Stimulated activated naive CD8-positive, alpha-beta T cell treated with anti-CD3 and anti-CD28 coated beads, Interleukin-15, amount 100 ng/mL, for 72 hours (primary cell): ENCODE results near the gene LMF1.

Experiments used
- ATAC-seq: fragments of 150-1000 bp; cut with Tn5 transposase; 2 replicates; pipeline ENCODE4 v1.10.0; 2021; ENCODE audit warnings: mild to moderate bottlenecking, moderate library complexity
- DNase-seq, 2 donors: peaks; one replicate each; pipeline ENCODE4 v3.0.0; 2021 to 2022
- H3K27ac Mint-ChIP-seq, 2 donors: one replicate each; pipeline ENCODE4 v1.8.0; 2022; ENCODE audit warnings: mild to moderate bottlenecking in 2 of 2, mixed read lengths in 2 of 2, moderate library complexity in 2 of 2
- H3K27me3 Mint-ChIP-seq: one replicate; pipeline ENCODE4 v1.8.0; 2022; ENCODE audit warnings: mixed read lengths
- H3K4me1 Mint-ChIP-seq: one replicate; pipeline ENCODE4 v1.8.0; 2022; ENCODE audit warnings: mild to moderate bottlenecking, mixed read lengths
- H3K4me3 Mint-ChIP-seq, 2 donors: one replicate each; pipeline ENCODE4 v1.8.0; 2022; ENCODE audit warnings: mild to moderate bottlenecking in 2 of 2, mixed read lengths in 2 of 2, moderate library complexity in 1 of 2
- H3K9me3 Mint-ChIP-seq, 2 donors: one replicate each; pipeline ENCODE4 v1.8.0; 2022; ENCODE audit warnings: mixed read lengths in 2 of 2

Gene LMF1

DNA sequence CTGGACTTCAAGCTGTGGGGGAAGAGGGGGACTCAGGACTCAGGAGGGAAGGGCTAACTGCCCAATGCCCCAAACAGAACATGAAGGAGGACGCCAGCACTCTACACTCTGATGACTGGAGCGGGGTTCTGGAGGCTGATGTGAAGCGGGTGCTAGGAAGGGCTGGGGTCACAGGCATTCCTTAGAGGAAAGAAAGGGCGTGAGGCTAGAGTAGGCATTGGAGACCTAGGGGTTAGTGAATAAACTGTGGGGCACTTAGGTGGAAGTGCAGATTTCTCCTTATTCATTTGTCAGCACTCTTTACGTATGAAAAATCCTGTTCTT lies 760 bp upstream of the LMF1 start:
- H3K27ac Mint-ChIP-seq: no peak overlapping the region
- ATAC-seq (no peak), DNase-seq (no peak)
- H3K4me3 Mint-ChIP-seq: peak overlapping the region; percentile 17 to 19
- no peaks in the 10 kb centered on the region for H3K27me3 Mint-ChIP-seq
- H3K4me1 Mint-ChIP-seq: peaks cover 29% of the 10 kb centered on the region
- no peaks in the 10 kb centered on the region for H3K9me3 Mint-ChIP-seq

DNA sequence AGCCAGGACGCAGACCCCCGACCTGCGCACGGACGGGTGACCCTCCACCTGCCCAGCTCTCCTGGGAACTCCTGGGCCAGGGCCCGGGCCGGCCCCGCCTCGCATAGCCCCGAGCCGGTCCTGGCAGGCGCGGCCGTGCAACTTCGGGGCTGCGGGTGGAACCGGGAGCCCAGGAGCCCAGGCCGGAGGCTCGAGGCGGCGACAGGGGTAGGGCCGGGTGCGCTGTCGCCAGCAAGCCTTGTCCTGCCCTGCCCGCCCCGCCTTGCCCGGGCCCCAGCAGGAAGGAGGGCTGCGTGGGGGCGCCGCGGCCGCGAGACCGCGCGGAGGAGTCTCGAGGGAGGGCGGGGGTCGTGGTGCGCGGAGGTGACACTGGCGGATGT lies 408 bp downstream of the LMF1 start:
- Mint-ChIP-seq H3K27ac (peak overlapping the region in 1 of 2 donors; percentile 74), H3K27me3 (no peaks in the 10 kb centered on the region), H3K4me1 (peaks cover 26% of the 10 kb centered on the region), H3K9me3 (peaks cover 0 to 8% of the 10 kb centered on the region in 2 donors), H3K4me3 (peak overlapping the region; percentile 79 to 84)
- DNase-seq: no peak
- ATAC-seq: peak; percentile 70

DNA sequence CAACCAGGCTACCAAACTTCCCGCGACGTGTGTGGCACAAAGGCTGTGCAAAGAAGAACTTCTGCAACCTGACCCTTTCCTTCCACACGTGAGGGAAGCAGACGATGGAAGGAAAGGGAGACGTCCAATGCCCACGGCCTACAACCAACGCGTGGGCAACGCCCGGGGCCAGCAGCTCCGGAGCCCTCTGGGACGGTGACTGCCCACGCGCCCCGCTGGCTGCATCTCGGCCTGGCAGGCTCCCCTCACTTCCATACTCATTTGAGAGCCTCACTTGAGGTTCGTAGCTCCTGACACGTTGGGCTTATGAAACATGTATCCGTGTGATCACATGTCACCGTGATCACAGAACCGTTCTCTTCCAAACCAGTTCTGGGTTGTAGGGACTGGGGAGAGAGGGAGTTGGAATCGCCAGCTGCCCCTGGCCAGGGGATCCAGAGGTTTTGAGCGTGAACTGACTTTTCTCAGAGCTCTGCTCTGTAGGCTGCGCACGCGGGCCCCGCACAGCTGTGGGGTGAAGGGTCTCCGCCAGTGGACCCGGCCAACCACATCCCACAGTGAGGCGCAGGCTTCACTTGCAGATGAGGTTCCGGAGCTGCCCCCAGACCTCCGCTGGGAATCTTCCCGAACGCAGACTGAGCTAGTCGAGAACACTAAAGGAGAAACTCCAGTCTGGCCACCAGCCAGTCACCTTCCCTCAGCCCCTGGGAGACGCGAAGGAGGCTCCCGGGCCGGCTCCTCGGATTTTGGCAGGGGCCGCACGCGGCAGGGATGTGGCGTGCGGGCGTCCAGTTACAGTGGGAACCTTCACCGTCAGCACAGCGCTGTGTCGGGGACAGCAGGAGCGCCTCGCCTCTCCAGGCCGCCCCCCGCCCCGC lies 1.0 kb downstream of the LMF1 start:
- peaks cover 0 to 13% of the 10 kb centered on the region in 2 donors for H3K9me3 Mint-ChIP-seq
- peak; percentile 28 for ATAC-seq
- DNase-seq: no peak
- H3K4me3 Mint-ChIP-seq: peak overlapping the region; percentile 79 to 84
- H3K27me3 Mint-ChIP-seq: no peaks in the 10 kb centered on the region
- peak overlapping the region in 1 of 2 donors; percentile 85 for H3K27ac Mint-ChIP-seq
- peaks cover 32% of the 10 kb centered on the region for H3K4me1 Mint-ChIP-seq

DNA sequence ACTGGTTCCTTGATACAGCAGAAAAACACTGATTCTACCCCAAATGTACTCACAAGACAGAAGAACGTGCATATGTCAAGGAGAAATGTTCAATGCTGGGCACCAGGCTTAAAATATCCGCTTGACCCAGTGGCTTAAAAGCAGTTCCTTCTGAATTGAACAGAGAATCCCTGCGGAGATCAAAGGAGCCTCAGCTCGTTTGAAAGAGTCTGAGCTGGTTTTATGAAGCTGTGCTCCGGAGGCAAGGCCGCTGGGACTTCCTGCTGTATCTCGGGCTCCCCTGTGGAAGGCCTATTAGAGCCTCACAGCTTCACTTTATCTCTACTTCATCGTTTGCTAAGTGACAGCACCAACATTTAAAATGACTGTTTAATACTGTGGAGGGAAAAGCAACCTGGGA lies 2.2 kb downstream of the LMF1 start:
- H3K4me1 Mint-ChIP-seq: peaks cover 43% of the 10 kb centered on the region
- DNase-seq: no peak

DNA sequence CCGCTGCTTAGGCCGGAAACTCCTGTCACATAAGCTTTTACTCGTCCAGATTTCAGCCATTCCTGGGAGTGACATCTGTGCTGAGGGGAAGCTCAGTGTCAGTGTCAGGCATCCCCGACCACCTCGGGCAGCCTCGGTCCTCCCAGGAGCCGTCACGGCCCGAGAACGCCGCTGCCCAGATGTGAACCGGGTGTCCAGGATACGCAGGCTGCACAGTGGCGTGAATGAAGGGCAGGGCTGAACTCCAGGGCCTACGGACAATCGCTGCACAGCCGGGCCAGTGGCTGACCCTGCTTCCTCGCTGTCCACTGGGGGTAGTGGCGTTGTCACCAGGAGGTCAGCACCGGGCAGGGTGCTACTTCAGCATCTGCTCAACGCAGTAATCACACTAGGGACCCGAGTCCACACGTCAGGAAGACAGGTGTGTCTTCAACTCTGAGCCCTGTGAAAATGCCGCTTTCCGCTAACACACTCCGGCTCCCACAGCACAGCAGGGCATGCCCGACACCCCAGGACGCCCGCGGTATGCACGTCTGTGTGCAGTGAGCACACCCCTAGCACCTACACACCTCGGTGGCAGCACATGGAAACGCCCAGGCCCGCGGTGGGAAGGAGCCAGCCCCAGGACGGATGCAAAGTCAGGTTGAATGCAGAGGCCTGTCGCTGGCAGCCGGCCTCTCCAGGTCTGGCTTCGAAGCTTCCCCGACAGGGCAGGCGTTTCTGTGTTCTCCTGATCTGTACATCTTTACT lies 3.1 kb downstream of the LMF1 start:
- no peak for ATAC-seq
- no peak for DNase-seq
- H3K27me3 Mint-ChIP-seq: no peaks in the 10 kb centered on the region
- no peak overlapping the region for H3K4me3 Mint-ChIP-seq
- peak overlapping the region in 1 of 2 donors; percentile 51 for H3K27ac Mint-ChIP-seq
- peaks cover 47% of the 10 kb centered on the region for H3K4me1 Mint-ChIP-seq
- H3K9me3 Mint-ChIP-seq: peaks cover 0 to 13% of the 10 kb centered on the region in 2 donors

More for the DNA sequence above, 2.2 kb downstream of the LMF1 start:
- peak overlapping the region in 1 of 2 donors; percentile 73 for H3K4me3 Mint-ChIP-seq
- ATAC-seq: no peak
- H3K27me3 Mint-ChIP-seq: no peaks in the 10 kb centered on the region
- peak overlapping the region in 1 of 2 donors; percentile 19 for H3K27ac Mint-ChIP-seq
- peaks cover 0 to 13% of the 10 kb centered on the region in 2 donors for H3K9me3 Mint-ChIP-seq

DNA sequence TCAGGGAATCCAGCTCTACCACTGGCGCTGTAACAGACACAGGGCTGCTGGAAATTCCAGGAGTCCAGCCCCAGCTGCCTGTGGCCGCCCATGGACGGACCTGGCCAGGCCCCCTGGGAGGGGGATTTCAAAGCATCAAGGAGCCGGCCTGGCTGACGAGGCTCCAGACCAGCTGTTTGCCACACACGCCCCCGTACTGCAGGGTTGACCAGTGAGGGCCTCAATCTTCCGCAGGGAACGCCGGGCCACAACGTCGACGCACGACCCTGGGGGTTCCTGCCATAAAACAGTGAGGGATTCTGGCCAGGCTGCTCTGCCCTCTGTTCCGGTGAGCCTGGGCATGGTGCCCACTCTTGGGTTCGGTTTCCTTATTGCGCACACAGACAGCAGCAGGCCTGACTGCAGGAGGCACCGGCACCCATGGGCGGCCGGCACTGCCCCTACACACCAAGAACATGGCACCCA lies 3.7 kb downstream of the LMF1 start:
- Mint-ChIP-seq H3K27me3 (no peaks in the 10 kb centered on the region), H3K9me3 (peaks cover 0 to 13% of the 10 kb centered on the region in 2 donors), H3K4me3 (no peak overlapping the region), H3K27ac (no peak overlapping the region), H3K4me1 (peaks cover 47% of the 10 kb centered on the region)
- ATAC-seq (no peak), DNase-seq (no peak)

DNA sequence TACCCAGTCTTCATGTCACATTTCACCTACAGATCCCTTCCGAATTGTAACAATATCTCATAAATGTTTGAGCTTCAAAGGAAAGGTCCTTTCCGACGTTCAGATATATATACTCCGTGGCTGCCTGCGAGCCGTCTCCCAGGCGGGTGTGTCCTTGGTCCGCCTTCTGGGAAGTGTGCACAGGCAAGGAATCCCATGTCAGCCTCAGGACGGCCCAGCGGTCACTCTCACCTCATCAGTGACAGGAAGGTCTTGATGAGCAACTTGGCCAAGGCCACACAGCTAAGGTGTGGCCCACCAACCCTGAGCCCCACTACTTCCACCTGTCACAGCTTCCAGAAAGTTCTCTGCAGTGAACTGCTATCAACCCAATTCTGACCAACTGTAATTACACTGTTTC lies 4.3 kb downstream of the LMF1 start:
- DNase-seq (no peak), ATAC-seq (no peak)
- H3K4me1 Mint-ChIP-seq: peaks cover 47% of the 10 kb centered on the region
- peaks cover 0 to 13% of the 10 kb centered on the region in 2 donors for H3K9me3 Mint-ChIP-seq
- H3K4me3 Mint-ChIP-seq: no peak overlapping the region
- no peak overlapping the region for H3K27ac Mint-ChIP-seq
- H3K27me3 Mint-ChIP-seq: no peaks in the 10 kb centered on the region

DNA sequence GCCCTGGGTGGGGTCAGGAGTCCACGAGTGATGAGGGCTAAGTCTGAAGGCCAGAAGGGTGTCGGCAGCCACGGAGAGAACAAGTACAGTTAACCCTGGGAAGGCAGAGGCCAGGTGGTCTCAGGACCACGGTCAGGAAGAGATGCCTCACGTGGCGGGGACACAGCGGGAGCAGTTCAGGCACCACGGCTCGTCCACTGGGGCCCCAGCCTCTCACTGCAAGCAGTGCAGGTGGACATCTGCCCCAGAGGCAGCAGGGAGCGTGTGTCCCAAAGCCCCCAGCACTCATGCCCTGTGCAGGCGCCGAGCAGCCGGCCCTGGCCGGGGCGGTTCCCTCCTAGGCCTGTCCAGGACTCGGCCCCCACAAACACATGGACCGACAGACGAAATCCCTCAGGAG lies 4.7 kb downstream of the LMF1 start:
- Mint-ChIP-seq H3K9me3 (peaks cover 0 to 13% of the 10 kb centered on the region in 2 donors), H3K4me3 (no peak overlapping the region), H3K4me1 (peaks cover 47% of the 10 kb centered on the region), H3K27ac (no peak overlapping the region), H3K27me3 (no peaks in the 10 kb centered on the region)
- DNase-seq (no peak), ATAC-seq (no peak)

DNA sequence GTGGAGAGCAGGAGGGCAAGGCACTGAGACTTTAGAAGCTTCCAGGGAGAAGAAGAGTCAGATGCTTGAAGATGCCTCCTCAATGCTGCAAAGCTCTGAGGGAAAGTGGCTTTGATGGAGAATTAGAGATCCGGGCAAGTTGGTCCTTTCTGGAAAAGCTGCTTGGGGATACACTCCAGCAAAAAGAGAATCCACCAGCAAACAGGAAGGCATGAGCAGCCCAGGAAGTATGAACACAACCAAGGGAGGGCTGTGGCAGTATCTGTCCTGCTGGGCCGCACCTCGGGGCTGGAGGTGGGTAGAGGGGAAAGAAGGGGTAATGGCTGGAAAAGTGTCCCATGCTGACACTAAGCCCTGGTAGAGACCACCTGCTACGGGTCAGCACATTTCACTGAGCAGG lies 5.3 kb downstream of the LMF1 start:
- peaks cover 0 to 13% of the 10 kb centered on the region in 2 donors for H3K9me3 Mint-ChIP-seq
- H3K4me1 Mint-ChIP-seq: peaks cover 47% of the 10 kb centered on the region
- no peak overlapping the region for H3K4me3 Mint-ChIP-seq
- no peaks in the 10 kb centered on the region for H3K27me3 Mint-ChIP-seq
- DNase-seq (no peak), ATAC-seq (no peak)
- peak overlapping the region in 1 of 2 donors; percentile 1 for H3K27ac Mint-ChIP-seq

DNA sequence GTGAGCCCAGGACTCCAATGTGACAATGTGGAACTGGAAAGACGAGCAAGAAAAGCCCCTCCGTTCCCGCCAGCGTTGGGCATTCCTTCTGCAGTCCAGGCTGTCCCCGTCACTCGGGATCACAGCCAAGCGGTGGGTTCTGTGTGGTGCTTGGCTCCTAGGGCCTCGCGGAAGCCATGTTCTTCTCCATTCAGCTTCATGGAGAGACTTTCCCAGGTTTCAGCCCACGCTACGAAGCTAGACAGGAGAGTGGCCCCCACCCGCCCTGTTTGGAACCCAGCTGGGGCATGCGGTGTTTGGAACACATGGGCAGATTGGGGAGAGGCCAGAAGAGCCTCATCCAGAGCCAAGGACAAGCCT lies 5.8 kb downstream of the LMF1 start:
- H3K27ac Mint-ChIP-seq: no peak overlapping the region
- no peaks in the 10 kb centered on the region for H3K27me3 Mint-ChIP-seq
- DNase-seq (no peak), ATAC-seq (no peak)
- H3K9me3 Mint-ChIP-seq: peaks cover 0 to 13% of the 10 kb centered on the region in 2 donors
- peaks cover 47% of the 10 kb centered on the region for H3K4me1 Mint-ChIP-seq
- no peak overlapping the region for H3K4me3 Mint-ChIP-seq

DNA sequence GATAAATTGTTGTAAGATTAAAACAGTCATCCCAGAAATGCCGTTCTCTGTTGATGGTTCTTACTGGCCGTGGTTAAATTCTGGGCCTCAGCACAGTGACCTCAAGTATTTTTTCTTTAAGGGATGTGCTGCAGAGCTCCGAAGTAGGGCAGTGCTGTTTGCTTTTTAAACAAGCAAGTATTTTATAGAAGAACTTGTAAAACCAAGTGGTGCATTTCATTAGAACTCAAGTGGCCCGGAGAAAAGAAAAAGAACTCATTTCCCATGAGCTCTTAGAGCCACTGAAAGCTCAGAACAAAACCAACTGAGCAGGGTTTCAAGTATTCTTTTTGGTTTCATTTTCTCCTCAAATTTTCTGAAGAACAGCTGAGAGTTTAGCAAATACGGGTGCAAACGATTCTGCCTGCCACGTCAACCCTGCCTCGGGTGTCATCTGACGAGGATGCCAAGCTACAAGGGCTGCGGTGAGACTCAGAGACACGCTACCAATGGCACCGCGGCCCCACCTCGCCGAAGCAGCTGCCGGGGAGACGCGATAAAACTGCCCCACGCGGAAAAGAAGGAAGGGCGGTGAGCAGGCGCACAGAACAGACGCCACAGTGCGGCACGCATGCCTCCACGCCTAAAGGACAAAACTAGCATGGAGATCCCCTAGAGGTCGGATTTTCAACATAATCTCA lies 6.3 kb downstream of the LMF1 start:
- DNase-seq: no peak
- Mint-ChIP-seq H3K4me1 (peaks cover 43% of the 10 kb centered on the region), H3K9me3 (peaks cover 0 to 13% of the 10 kb centered on the region in 2 donors), H3K27me3 (no peaks in the 10 kb centered on the region), H3K4me3 (no peak overlapping the region), H3K27ac (no peak overlapping the region)
- ATAC-seq: no peak

DNA sequence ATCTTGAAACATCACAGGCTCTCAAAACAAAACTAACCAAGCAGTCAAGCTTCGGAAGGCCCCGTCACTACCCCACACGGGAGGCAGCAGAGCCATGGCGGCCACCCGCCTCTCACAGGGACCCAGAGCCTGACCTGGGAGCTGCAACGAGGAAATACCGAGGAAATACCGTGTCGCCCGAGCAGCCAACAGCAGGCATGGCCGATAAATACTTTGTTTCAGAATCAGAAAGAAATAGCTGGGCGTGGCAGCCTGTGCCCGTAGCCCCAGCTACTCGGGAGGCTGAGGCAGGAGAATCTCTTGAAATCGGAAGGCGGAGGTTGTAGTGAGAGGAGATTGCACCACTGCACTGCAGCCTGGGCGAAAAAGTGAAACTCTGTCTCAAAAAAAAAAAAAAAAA lies 6.9 kb downstream of the LMF1 start:
- no peaks in the 10 kb centered on the region for H3K27me3 Mint-ChIP-seq
- no peak overlapping the region for H3K4me3 Mint-ChIP-seq
- H3K9me3 Mint-ChIP-seq: peaks cover 0 to 13% of the 10 kb centered on the region in 2 donors
- H3K27ac Mint-ChIP-seq: peak overlapping the region in 1 of 2 donors; percentile 71
- peaks cover 39% of the 10 kb centered on the region for H3K4me1 Mint-ChIP-seq
- no peak for ATAC-seq
- DNase-seq: no peak

DNA sequence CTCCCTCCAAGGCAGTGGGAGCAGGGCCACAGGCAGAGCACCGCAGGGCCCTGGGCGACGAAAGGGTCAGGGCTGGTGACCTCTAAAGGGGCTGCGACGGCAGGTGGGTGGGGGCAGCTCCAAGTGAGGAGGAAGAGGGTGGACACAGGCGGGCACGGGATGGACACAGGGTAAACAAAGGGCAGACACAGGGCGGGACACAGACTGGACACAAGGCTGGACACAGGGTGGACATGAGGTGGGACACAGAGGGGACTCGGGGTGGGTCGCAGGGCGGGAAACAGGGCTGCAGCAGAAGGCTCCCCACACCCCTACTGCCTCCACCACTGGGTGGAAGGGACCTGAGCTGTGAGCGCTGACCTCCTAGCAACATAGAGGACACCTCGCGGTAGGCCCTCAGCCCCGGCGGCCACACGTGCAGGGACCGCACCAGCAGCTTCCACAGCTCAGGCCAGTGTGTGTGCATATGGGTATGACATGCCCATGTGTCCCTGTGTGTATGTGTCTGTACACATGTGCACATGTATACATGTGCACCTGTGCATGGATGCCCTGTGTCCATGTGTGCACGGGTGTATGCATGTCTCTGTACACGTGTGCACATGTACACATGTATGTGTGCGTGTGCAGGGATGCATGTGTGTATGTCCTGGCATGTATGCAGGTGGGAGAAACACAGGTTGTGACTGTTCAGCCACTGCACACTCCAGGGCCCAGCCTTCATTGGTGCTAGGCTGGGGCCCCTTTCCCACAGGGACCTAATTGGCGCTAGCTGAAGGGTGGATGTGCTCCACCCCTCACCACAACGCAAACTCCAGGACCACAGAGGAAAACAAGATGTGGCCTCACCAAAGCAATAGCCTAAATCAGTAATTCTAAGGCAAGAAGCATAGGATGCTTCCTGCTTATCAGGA lies 7.6 kb downstream of the LMF1 start:
- ATAC-seq: no peak
- Mint-ChIP-seq H3K4me3 (no peak overlapping the region), H3K9me3 (peaks cover 0 to 13% of the 10 kb centered on the region in 2 donors), H3K4me1 (peaks cover 33% of the 10 kb centered on the region), H3K27me3 (no peaks in the 10 kb centered on the region), H3K27ac (peak overlapping the region in 1 of 2 donors; percentile 91)
- DNase-seq: no peak

DNA sequence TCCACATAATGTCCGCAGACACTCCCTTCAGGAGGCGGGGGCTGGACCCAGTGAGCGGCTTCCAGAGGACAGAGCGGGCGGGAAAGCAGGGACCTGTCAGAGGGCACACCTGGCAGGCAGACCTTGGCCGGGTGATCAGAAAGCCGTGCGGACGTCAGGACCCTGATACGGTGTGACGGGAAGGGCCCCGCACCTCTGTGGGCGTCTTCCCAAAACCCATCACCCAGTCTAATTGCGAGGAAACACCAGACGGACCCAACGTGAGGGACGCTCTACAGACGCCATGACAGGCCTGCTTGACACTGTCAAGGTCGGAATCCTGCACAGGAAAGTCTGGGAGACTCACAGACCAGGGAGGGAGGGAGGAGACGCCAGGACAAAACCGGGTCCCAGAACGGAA lies 8.4 kb downstream of the LMF1 start:
- ATAC-seq: no peak
- H3K27ac Mint-ChIP-seq: no peak overlapping the region

More for the DNA sequence above, 8.4 kb downstream of the LMF1 start:
- DNase-seq: no peak
- H3K9me3 Mint-ChIP-seq: peaks cover 0 to 13% of the 10 kb centered on the region in 2 donors
- peaks cover 29% of the 10 kb centered on the region for H3K4me1 Mint-ChIP-seq
- H3K27me3 Mint-ChIP-seq: no peaks in the 10 kb centered on the region
- no peak overlapping the region for H3K4me3 Mint-ChIP-seq
